ENCODE measurements around the gene CALN1. TPM values are rescaled to one million over a fixed set of nuclear protein-coding genes. Genes with fewer than 3 reads are reported as not detected.

Gene CALN1
- total and polyA plus RNA-seq, 4 donors = 0.14 to 0.84 (median 0.24) TPM

- Histone ChIP-seq H3K36me3 (ENCODE audit: control insufficient read depth in 4 of 4, insufficient read depth in 3 of 4, low read depth in 1 of 4, low read length in 3 of 4) (no peaks in the 10 kb centered on the region), H3K4me1 (ENCODE audit: control insufficient read depth in 4 of 4, insufficient read depth in 4 of 4, low read length in 3 of 4) (no peaks in the 10 kb centered on the region), H3K4me3 (ENCODE audit: low read depth in 1 of 3, low read length in 3 of 3) (no peak overlapping the region), H3K9me3 (ENCODE audit: control insufficient read depth in 4 of 4, low read length in 3 of 4) (peaks cover 0 to 2% (median 0%) of the 10 kb centered on the region in 4 donors), H3K27ac (ENCODE audit: low read depth in 1 of 2, low read length in 2 of 2) (no peak overlapping the region), H3K9ac (ENCODE audit: low read depth in 1 of 2, low read length in 2 of 2) (no peak overlapping the region), H3K27me3 (ENCODE audit: control insufficient read depth in 4 of 4, insufficient read depth in 4 of 4, low read length in 3 of 4) (peaks cover 0 to 4% (median 0%) of the 10 kb centered on the region in 4 donors)
- WGBS = 86% methylated on average over 7 of the region's 7 CpGs
- TF ChIP-seq FOXA1 (IDR thresholded peaks at IDR 0.05) (no peak), MAX (IDR thresholded peaks at IDR 0.05) (no peak), HNF4A (conservative IDR thresholded peaks at IDR 0.05) (no peak)
- no peak for DNase-seq (ENCODE audit: low spot score)
These were observed 437.5 kb downstream of the CALN1 start for GRCh38 chr7:71974611-71975010.

- Histone ChIP-seq H3K9me3 (ENCODE audit: control insufficient read depth in 4 of 4, low read length in 3 of 4) (peaks cover 0 to 2% (median 0%) of the 10 kb centered on the region in 4 donors), H3K4me3 (ENCODE audit: low read depth in 1 of 3, low read length in 3 of 3) (no peak overlapping the region), H3K9ac (ENCODE audit: low read depth in 1 of 2, low read length in 2 of 2) (no peak overlapping the region), H3K27ac (ENCODE audit: low read depth in 1 of 2, low read length in 2 of 2) (no peak overlapping the region), H3K36me3 (ENCODE audit: control insufficient read depth in 4 of 4, insufficient read depth in 3 of 4, low read depth in 1 of 4, low read length in 3 of 4) (no peaks in the 10 kb centered on the region), H3K4me1 (ENCODE audit: control insufficient read depth in 4 of 4, insufficient read depth in 4 of 4, low read length in 3 of 4) (no peaks in the 10 kb centered on the region), H3K27me3 (ENCODE audit: control insufficient read depth in 4 of 4, insufficient read depth in 4 of 4, low read length in 3 of 4) (peaks cover 0 to 4% (median 0%) of the 10 kb centered on the region in 4 donors)
- DNase-seq (ENCODE audit: low spot score) = no peak
- TF ChIP-seq HNF4A (conservative IDR thresholded peaks at IDR 0.05) (no peak), TAF1 (conservative IDR thresholded peaks at IDR 0.05) (no peak), JUND (IDR thresholded peaks at IDR 0.05) (no peak), FOXA1 (IDR thresholded peaks at IDR 0.05) (no peak), RXRA (IDR thresholded peaks at IDR 0.05) (no peak), NR2F2 (IDR thresholded peaks at IDR 0.05) (no peak), HNF4G (IDR thresholded peaks at IDR 0.05) (no peak), EGR1 (IDR thresholded peaks at IDR 0.05; ENCODE audit: low read depth in 2 of 2) (no peak), FOXA2 (IDR thresholded peaks at IDR 0.05) (no peak)
- TF ChIP-seq, protein P1, sequence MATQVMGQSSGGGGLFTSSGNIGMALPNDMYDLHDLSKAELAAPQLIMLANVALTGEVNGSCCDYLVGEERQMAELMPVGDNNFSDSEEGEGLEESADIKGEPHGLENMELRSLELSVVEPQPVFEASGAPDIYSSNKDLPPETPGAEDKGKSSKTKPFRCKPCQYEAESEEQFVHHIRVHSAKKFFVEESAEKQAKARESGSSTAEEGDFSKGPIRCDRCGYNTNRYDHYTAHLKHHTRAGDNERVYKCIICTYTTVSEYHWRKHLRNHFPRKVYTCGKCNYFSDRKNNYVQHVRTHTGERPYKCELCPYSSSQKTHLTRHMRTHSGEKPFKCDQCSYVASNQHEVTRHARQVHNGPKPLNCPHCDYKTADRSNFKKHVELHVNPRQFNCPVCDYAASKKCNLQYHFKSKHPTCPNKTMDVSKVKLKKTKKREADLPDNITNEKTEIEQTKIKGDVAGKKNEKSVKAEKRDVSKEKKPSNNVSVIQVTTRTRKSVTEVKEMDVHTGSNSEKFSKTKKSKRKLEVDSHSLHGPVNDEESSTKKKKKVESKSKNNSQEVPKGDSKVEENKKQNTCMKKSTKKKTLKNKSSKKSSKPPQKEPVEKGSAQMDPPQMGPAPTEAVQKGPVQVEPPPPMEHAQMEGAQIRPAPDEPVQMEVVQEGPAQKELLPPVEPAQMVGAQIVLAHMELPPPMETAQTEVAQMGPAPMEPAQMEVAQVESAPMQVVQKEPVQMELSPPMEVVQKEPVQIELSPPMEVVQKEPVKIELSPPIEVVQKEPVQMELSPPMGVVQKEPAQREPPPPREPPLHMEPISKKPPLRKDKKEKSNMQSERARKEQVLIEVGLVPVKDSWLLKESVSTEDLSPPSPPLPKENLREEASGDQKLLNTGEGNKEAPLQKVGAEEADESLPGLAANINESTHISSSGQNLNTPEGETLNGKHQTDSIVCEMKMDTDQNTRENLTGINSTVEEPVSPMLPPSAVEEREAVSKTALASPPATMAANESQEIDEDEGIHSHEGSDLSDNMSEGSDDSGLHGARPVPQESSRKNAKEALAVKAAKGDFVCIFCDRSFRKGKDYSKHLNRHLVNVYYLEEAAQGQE (IDR thresholded peaks at IDR 0.05) = no peak
- TF ChIP-seq, protein P2, sequence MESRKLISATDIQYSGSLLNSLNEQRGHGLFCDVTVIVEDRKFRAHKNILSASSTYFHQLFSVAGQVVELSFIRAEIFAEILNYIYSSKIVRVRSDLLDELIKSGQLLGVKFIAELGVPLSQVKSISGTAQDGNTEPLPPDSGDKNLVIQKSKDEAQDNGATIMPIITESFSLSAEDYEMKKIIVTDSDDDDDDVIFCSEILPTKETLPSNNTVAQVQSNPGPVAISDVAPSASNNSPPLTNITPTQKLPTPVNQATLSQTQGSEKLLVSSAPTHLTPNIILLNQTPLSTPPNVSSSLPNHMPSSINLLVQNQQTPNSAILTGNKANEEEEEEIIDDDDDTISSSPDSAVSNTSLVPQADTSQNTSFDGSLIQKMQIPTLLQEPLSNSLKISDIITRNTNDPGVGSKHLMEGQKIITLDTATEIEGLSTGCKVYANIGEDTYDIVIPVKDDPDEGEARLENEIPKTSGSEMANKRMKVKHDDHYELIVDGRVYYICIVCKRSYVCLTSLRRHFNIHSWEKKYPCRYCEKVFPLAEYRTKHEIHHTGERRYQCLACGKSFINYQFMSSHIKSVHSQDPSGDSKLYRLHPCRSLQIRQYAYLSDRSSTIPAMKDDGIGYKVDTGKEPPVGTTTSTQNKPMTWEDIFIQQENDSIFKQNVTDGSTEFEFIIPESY (IDR thresholded peaks at IDR 0.05) = no peak
- TF ChIP-seq, protein P3, sequence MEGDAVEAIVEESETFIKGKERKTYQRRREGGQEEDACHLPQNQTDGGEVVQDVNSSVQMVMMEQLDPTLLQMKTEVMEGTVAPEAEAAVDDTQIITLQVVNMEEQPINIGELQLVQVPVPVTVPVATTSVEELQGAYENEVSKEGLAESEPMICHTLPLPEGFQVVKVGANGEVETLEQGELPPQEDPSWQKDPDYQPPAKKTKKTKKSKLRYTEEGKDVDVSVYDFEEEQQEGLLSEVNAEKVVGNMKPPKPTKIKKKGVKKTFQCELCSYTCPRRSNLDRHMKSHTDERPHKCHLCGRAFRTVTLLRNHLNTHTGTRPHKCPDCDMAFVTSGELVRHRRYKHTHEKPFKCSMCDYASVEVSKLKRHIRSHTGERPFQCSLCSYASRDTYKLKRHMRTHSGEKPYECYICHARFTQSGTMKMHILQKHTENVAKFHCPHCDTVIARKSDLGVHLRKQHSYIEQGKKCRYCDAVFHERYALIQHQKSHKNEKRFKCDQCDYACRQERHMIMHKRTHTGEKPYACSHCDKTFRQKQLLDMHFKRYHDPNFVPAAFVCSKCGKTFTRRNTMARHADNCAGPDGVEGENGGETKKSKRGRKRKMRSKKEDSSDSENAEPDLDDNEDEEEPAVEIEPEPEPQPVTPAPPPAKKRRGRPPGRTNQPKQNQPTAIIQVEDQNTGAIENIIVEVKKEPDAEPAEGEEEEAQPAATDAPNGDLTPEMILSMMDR (IDR thresholded peaks at IDR 0.05; ENCODE audit: low read depth, low read length, missing input control) = no peak
- WGBS = 75% methylated on average over 7 of the region's 7 CpGs
These were observed 439.6 kb downstream of the CALN1 start for GRCh38 chr7:71972534-71972933.

Measured in liver (tissue), 9 donors.